Thyroid gland (tissue), 4 donors: ENCODE data around the gene IMPA2.

Experiments
- POLR2A ChIP-seq, 2 donors: fragments of 450-650 bp; IDR thresholded peaks; one replicate each; pipeline ENCODE4 v1.6.1; 2017; ENCODE audit warnings: antibody characterized with exemption in 2 of 2, mild to moderate bottlenecking in 2 of 2, moderate library complexity in 1 of 2
- TF ChIP-seq, protein P1 (sequence below), 6 experiments: fragments of 200-600 bp in 3 of 6; fragments of 450-650 bp in 3 of 6; sonication (generic) in 3 of 6; IDR thresholded peaks; one replicate each; pipeline ENCODE4 v1.5.1; 2016 to 2019; ENCODE audit warnings: antibody characterized with exemption in 6 of 6, mild to moderate bottlenecking in 2 of 6, inconsistent platforms in 1 of 6, moderate library complexity in 1 of 6

GRCh38 chr18:12065397-12065796 is 84.1 kb downstream of the IMPA2 start:
- TF ChIP-seq, protein P1, sequence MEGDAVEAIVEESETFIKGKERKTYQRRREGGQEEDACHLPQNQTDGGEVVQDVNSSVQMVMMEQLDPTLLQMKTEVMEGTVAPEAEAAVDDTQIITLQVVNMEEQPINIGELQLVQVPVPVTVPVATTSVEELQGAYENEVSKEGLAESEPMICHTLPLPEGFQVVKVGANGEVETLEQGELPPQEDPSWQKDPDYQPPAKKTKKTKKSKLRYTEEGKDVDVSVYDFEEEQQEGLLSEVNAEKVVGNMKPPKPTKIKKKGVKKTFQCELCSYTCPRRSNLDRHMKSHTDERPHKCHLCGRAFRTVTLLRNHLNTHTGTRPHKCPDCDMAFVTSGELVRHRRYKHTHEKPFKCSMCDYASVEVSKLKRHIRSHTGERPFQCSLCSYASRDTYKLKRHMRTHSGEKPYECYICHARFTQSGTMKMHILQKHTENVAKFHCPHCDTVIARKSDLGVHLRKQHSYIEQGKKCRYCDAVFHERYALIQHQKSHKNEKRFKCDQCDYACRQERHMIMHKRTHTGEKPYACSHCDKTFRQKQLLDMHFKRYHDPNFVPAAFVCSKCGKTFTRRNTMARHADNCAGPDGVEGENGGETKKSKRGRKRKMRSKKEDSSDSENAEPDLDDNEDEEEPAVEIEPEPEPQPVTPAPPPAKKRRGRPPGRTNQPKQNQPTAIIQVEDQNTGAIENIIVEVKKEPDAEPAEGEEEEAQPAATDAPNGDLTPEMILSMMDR (IDR thresholded peaks at IDR 0.05), result no peak
- TF ChIP-seq POLR2A (IDR thresholded peaks at IDR 0.05), result no peak
